Esophagus (tissue), 2 donors: Measurements from ENCODE around the gene APOD. TPM values are rescaled to one million over a fixed set of nuclear protein-coding genes. Genes with fewer than 3 reads are reported as not detected.

Source experiments
- H3K27ac ChIP-seq, 2 donors: one replicate each; pipeline ENCODE4 v1.5.1; 2013; ENCODE audit warnings: low read depth in 2 of 2, mild to moderate bottlenecking in 2 of 2, inconsistent platforms in 1 of 2, low read length in 1 of 2, moderate library complexity in 1 of 2
- H3K27me3 ChIP-seq, 2 donors: one replicate each; pipeline ENCODE4 v1.6.1; 2013; ENCODE audit warnings: low read length in 2 of 2, control low read depth in 1 of 2, mild to moderate bottlenecking in 1 of 2; ENCODE audit not compliant: insufficient read depth in 2 of 2, control insufficient read depth in 1 of 2
- H3K36me3 ChIP-seq, 2 donors: one replicate each; pipeline ENCODE4 v1.6.1; 2013; ENCODE audit warnings: low read length in 1 of 2; ENCODE audit not compliant: control insufficient read depth in 2 of 2, insufficient read depth in 2 of 2
- H3K4me1 ChIP-seq, 2 donors: one replicate each; pipeline ENCODE4 v1.6.1; 2013; ENCODE audit warnings: low read length in 1 of 2; ENCODE audit not compliant: control insufficient read depth in 2 of 2, insufficient read depth in 2 of 2
- H3K4me3 ChIP-seq, 2 donors: one replicate each; pipeline ENCODE4 v1.5.1; 2013; ENCODE audit warnings: low read length in 2 of 2, mild to moderate bottlenecking in 2 of 2, low read depth in 1 of 2, moderate library complexity in 1 of 2
- H3K9me3 ChIP-seq, 2 donors: one replicate each; pipeline ENCODE4 v1.6.1; 2013; ENCODE audit warnings: mild to moderate bottlenecking in 2 of 2, low read depth in 1 of 2, low read length in 1 of 2, moderate library complexity in 1 of 2; ENCODE audit not compliant: control insufficient read depth in 2 of 2, insufficient read depth in 1 of 2
- WGBS, 2 donors: extraction: QIAGEN DNeasy Blood & Tissue Kit; methylation state at CpG; one replicate each; pipeline ENCODE4 v1.1.7; 2013; 5-methylcytosine and 5-hydroxymethylcytosine counted together
- polyA plus RNA-seq, 2 donors: library from polyadenylated mRNA; stranded (reverse); fragments of 200-250 nt; gene quantifications; one replicate each; pipeline ENCODE4 v1.2.3, GENCODE V29; 2013
- donor health status: healthy with polysubstance abuse.
- donor health status: Bipolar disorder and iron deficiency.

The APOD gene
- polyA plus RNA-seq, 2 donors = 21.6 to 96.1 TPM

- Histone ChIP-seq H3K4me1 (no peaks in the 10 kb centered on the region), H3K27ac (no peak overlapping the region), H3K27me3 (no peaks in the 10 kb centered on the region), H3K36me3 (peaks cover 3% of the 10 kb centered on the region in 2 donors), H3K4me3 (no peak overlapping the region), H3K9me3 (no peaks in the 10 kb centered on the region)
- 80 to 82% methylated on average over 14 of the region's 14 CpGs for WGBS, 2 donors
These were observed 59.4 kb downstream of the APOD start for GRCh38 chr3:195524171-195524896.

- no peak overlapping the region for H3K27ac ChIP-seq
- WGBS, 2 donors = 62 to 64% methylated on average over 6 of the region's 6 CpGs
These were observed 61.3 kb downstream of the APOD start for GRCh38 chr3:195522254-195523023.

More at GRCh38 chr3:195522254-195523023, 61.3 kb downstream of the APOD start:
- peaks cover 3% of the 10 kb centered on the region in 2 donors for H3K36me3 ChIP-seq
- no peaks in the 10 kb centered on the region for H3K9me3 ChIP-seq
- no peaks in the 10 kb centered on the region for H3K27me3 ChIP-seq
- no peak overlapping the region for H3K4me3 ChIP-seq
- no peaks in the 10 kb centered on the region for H3K4me1 ChIP-seq

Other genes with a start within 250 kb of the APOD start
- gene ACAP2, start 140.9 kb downstream of the APOD start, polyA plus RNA-seq = 10 to 100 TPM; 11.9 to 12.5 TPM
- gene PPP1R2, start 40.6 kb downstream of the APOD start, polyA plus RNA-seq = 10 to 100 TPM; 21.9 to 38.3 TPM
- gene MUC20, start 137.0 kb upstream of the APOD start, polyA plus RNA-seq = 100 to 1,000 TPM in 1 of 2 donors, 10 to 100 TPM in 1; 49.6 to 126 TPM
- gene MUC4, start 228.0 kb upstream of the APOD start, polyA plus RNA-seq = 10 to 100 TPM; 15.6 to 17.4 TPM